MM.1S (cell line): Measurements from ENCODE around the gene PCCA.

Experiments used
- EZH2 ChIP-seq: fragments of 300-600 bp; sonication (generic); optimal IDR thresholded peaks from 2 replicates; pipeline ENCODE3; 2017; ENCODE audit warnings: low read depth, mild to moderate bottlenecking, antibody characterized with exemption, low read length, mixed read lengths
- EZH2phosphoT487 ChIP-seq: fragments of 300-600 bp; sonication (generic); IDR thresholded peaks from 2 replicates; pipeline ENCODE4 v1.6.1; 2018; ENCODE audit warnings: antibody characterized with exemption, low read length
- TF ChIP-seq, protein P1 (sequence below): fragments of 300-600 bp; sonication (generic); IDR thresholded peaks from 2 replicates; pipeline ENCODE4 v1.5.1; 2016; ENCODE audit warnings: antibody characterized with exemption, low read length, mixed read lengths

DNA sequence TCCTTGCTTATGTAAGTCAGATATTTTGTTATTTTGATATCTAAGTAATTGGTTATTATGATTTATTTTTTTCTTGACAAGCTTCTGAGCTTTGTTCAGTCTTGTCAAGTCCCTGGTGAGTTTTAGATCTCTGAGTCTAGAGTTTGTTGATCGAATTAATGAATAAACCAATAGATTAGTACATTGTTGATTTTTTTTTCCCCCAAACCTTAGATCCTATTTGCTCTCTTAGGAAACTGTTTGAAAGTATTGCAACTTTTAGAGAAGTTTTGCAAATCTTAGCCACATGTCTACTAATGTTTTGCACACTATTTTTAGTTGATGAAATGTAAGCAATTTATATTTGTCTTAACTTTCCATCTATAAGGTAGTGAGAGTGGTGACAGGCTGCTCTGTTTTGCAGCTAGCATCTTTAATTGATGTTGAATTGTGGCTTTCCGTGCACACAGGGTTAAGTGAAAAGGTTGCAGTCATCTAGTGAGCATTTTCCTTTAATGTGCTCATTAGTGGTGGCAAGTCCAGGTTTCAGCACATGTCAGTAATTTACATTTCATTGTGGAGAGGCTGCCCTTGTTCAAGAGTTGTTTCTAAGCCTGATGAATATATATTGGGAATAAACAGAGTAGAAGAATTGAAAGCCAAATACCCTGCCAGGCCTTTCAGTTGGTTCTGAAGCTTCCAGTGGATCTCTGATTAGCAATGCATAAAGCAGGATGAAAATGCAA is 86.3 kb downstream of the PCCA start:
- no peak for TF ChIP-seq EZH2
- TF ChIP-seq, protein P1, sequence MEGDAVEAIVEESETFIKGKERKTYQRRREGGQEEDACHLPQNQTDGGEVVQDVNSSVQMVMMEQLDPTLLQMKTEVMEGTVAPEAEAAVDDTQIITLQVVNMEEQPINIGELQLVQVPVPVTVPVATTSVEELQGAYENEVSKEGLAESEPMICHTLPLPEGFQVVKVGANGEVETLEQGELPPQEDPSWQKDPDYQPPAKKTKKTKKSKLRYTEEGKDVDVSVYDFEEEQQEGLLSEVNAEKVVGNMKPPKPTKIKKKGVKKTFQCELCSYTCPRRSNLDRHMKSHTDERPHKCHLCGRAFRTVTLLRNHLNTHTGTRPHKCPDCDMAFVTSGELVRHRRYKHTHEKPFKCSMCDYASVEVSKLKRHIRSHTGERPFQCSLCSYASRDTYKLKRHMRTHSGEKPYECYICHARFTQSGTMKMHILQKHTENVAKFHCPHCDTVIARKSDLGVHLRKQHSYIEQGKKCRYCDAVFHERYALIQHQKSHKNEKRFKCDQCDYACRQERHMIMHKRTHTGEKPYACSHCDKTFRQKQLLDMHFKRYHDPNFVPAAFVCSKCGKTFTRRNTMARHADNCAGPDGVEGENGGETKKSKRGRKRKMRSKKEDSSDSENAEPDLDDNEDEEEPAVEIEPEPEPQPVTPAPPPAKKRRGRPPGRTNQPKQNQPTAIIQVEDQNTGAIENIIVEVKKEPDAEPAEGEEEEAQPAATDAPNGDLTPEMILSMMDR: no peak
- TF ChIP-seq EZH2phosphoT487: no peak
